ENCODE data around the gene UBR4.

The UBR4 gene

DNA sequence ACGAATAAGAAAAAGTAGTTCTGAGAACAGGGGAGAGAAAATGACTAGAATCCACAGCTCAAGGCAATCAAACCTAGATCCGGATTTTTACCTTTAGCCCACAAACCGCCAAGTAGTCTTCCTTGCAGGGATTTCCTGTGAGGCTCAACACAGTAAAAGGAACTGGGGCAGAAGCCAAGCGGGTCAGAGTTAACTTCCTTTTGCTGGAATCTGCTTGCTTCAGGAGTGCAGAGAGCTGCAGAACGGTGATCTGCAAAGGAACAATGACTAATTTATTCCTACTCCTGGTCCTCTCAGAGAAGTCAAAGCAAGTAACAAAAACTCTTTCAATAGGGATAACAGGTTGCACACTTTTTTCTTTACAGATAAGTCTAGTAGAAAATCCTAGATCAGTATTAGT, 53.4 kb downstream of the UBR4 start:
- H3K4me2 ChIP-seq (ENCODE audit: insufficient read depth, low read length, poor library complexity, severe bottlenecking), result no peak overlapping the region
- no peaks in the 10 kb centered on the region for H3K79me1 ChIP-seq (ENCODE audit: low read depth, low read length)
- no peak overlapping the region for H2AK5ac ChIP-seq (ENCODE audit: low read depth, low read length)
- H2BK120ac ChIP-seq (ENCODE audit: low read depth, low read length), result no peak overlapping the region
- H3K4me1 ChIP-seq (ENCODE audit: control insufficient read depth in 2 of 2, insufficient read depth in 1 of 2, low read depth in 1 of 2, low read length in 2 of 2), result no peaks in the 10 kb centered on the region
- H3K36me3 ChIP-seq (replicated peaks in 1 of 2; ENCODE audit: control insufficient read depth in 2 of 2, insufficient read depth in 2 of 2, low read length in 2 of 2), result peaks cover 70 to 100% of the 10 kb centered on the region in 2 donors
- no peak overlapping the region for H2AFZ ChIP-seq (ENCODE audit: low read length)
- H3K9me3 ChIP-seq (replicated peaks in 1 of 2; ENCODE audit: control insufficient read depth in 2 of 2, insufficient read depth in 1 of 2, low read depth in 1 of 2, low read length in 2 of 2), result no peaks in the 10 kb centered on the region
- H3K27me3 ChIP-seq (ENCODE audit: control insufficient read depth in 3 of 3, insufficient read depth in 3 of 3, low read depth in 1 of 3, low read length in 3 of 3), result no peaks in the 10 kb centered on the region
- no peak overlapping the region for H3K4ac ChIP-seq (ENCODE audit: low read length)
- no peak overlapping the region for H2BK15ac ChIP-seq (ENCODE audit: low read length)
- H3K14ac ChIP-seq (ENCODE audit: low read length), result no peak overlapping the region
- H3K18ac ChIP-seq (ENCODE audit: low read length), result no peak overlapping the region
- DNase-seq (ENCODE audit: low spot score), result no peak
- WGBS, 2 donors (ENCODE audit: extremely low coverage in 2 of 2, insufficient read length in 2 of 2, insufficient replicate concordance in 1 of 2), result no CpG with 5 or more reads among the region's 5 CpGs
- no peak overlapping the region for H3K9ac ChIP-seq (ENCODE audit: low read depth, low read length, poor library complexity)
- H2BK12ac ChIP-seq (ENCODE audit: low read length), result no peak overlapping the region
- H2BK5ac ChIP-seq (ENCODE audit: low read length), result no peak overlapping the region
- H4K8ac ChIP-seq (ENCODE audit: low read depth, low read length), result no peak overlapping the region
- H4K91ac ChIP-seq (ENCODE audit: low read depth, low read length, poor library complexity), result no peak overlapping the region
- H3K23ac ChIP-seq (ENCODE audit: low read depth, low read length, poor library complexity), result no peak overlapping the region
- H3K4me3 ChIP-seq (ENCODE audit: low read length in 2 of 2), result no peak overlapping the region
- no peak overlapping the region for H3K27ac ChIP-seq (replicated peaks; ENCODE audit: low read length)

DNA sequence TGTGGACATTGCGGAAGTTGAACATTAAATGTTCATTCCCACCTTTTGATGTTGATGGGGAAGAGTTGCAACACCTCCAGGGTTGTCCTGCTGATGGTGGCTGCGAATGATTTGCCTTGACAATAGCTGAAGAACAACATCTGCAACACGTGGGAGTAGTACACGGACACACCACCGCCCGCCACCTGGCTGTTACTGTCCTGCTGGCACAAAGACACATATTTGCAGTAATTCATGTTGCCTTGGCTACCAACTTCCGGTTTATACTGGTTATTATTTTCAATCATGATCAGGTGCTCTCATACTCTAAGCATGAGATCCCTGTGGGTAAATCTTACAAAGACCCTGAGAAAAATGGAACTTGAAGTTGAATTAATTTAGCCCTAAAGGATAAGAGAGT, 55.2 kb downstream of the UBR4 start:
- no peak overlapping the region for H3K14ac ChIP-seq (ENCODE audit: low read length)
- H3K9ac ChIP-seq (ENCODE audit: low read depth, low read length, poor library complexity), result no peak overlapping the region
- H3K23ac ChIP-seq (ENCODE audit: low read depth, low read length, poor library complexity), result no peak overlapping the region
- no peak overlapping the region for H3K4me3 ChIP-seq (ENCODE audit: low read length in 2 of 2)
- no peak overlapping the region for H2BK12ac ChIP-seq (ENCODE audit: low read length)
- no peak overlapping the region for H4K91ac ChIP-seq (ENCODE audit: low read depth, low read length, poor library complexity)
- no peak overlapping the region for H3K27ac ChIP-seq (replicated peaks; ENCODE audit: low read length)
- H3K4me2 ChIP-seq (ENCODE audit: insufficient read depth, low read length, poor library complexity, severe bottlenecking), result no peak overlapping the region
- DNase-seq (ENCODE audit: low spot score), result no peak
- H2BK5ac ChIP-seq (ENCODE audit: low read length), result no peak overlapping the region
- no peak overlapping the region for H3K18ac ChIP-seq (ENCODE audit: low read length)
- H3K9me3 ChIP-seq (replicated peaks in 1 of 2; ENCODE audit: control insufficient read depth in 2 of 2, insufficient read depth in 1 of 2, low read depth in 1 of 2, low read length in 2 of 2), result no peaks in the 10 kb centered on the region
- no peaks in the 10 kb centered on the region for H3K4me1 ChIP-seq (ENCODE audit: control insufficient read depth in 2 of 2, insufficient read depth in 1 of 2, low read depth in 1 of 2, low read length in 2 of 2)
- H2AK5ac ChIP-seq (ENCODE audit: low read depth, low read length), result no peak overlapping the region
- H3K36me3 ChIP-seq (replicated peaks in 1 of 2; ENCODE audit: control insufficient read depth in 2 of 2, insufficient read depth in 2 of 2, low read length in 2 of 2), result peaks cover 71 to 100% of the 10 kb centered on the region in 2 donors
- no peak overlapping the region for H2AFZ ChIP-seq (ENCODE audit: low read length)
- H3K4ac ChIP-seq (ENCODE audit: low read length), result no peak overlapping the region
- WGBS, 2 donors (ENCODE audit: extremely low coverage in 2 of 2, insufficient read length in 2 of 2, insufficient replicate concordance in 1 of 2), result no CpG with 5 or more reads among the region's 7 CpGs
- no peaks in the 10 kb centered on the region for H3K79me1 ChIP-seq (ENCODE audit: low read depth, low read length)
- H2BK120ac ChIP-seq (ENCODE audit: low read depth, low read length), result no peak overlapping the region
- no peak overlapping the region for H4K8ac ChIP-seq (ENCODE audit: low read depth, low read length)
- no peak overlapping the region for H2BK15ac ChIP-seq (ENCODE audit: low read length)
- H3K27me3 ChIP-seq (ENCODE audit: control insufficient read depth in 3 of 3, insufficient read depth in 3 of 3, low read depth in 1 of 3, low read length in 3 of 3), result no peaks in the 10 kb centered on the region

DNA sequence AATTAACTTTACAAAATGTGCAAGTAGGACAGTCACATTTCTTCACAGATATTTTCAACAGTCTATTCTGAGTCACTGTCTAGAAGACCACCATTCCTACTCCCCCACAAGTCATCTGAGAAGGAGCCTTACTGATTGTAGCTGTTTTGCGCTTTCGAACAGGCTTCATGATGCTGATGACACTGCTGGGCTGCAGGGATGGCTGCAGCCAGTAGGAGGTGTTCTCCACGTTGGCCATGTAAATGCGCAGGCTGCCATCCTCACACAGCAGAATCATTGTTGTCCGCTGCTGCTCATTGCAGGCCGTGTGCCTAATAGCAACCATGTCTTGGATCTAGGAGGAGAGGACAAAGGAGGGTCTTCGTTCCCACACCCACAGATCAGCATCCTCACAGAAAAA, 56.9 kb downstream of the UBR4 start:
- Histone ChIP-seq H3K4me3 (ENCODE audit: low read length in 2 of 2) (no peak overlapping the region), H2BK12ac (ENCODE audit: low read length) (no peak overlapping the region), H4K91ac (ENCODE audit: low read depth, low read length, poor library complexity) (no peak overlapping the region), H3K4me2 (ENCODE audit: insufficient read depth, low read length, poor library complexity, severe bottlenecking) (no peak overlapping the region), H3K14ac (ENCODE audit: low read length) (no peak overlapping the region), H3K9ac (ENCODE audit: low read depth, low read length, poor library complexity) (no peak overlapping the region), H2AK5ac (ENCODE audit: low read depth, low read length) (no peak overlapping the region), H3K4me1 (ENCODE audit: control insufficient read depth in 2 of 2, insufficient read depth in 1 of 2, low read depth in 1 of 2, low read length in 2 of 2) (no peaks in the 10 kb centered on the region), H3K27ac (replicated peaks; ENCODE audit: low read length) (no peak overlapping the region), H3K4ac (ENCODE audit: low read length) (no peak overlapping the region), H3K23ac (ENCODE audit: low read depth, low read length, poor library complexity) (no peak overlapping the region), H2BK15ac (ENCODE audit: low read length) (no peak overlapping the region), H3K36me3 (replicated peaks in 1 of 2; ENCODE audit: control insufficient read depth in 2 of 2, insufficient read depth in 2 of 2, low read length in 2 of 2) (peaks cover 77 to 100% of the 10 kb centered on the region in 2 donors), H3K79me1 (ENCODE audit: low read depth, low read length) (no peaks in the 10 kb centered on the region), H2AFZ (ENCODE audit: low read length) (no peak overlapping the region), H2BK120ac (ENCODE audit: low read depth, low read length) (no peak overlapping the region), H2BK5ac (ENCODE audit: low read length) (no peak overlapping the region), H3K27me3 (ENCODE audit: control insufficient read depth in 3 of 3, insufficient read depth in 3 of 3, low read depth in 1 of 3, low read length in 3 of 3) (no peaks in the 10 kb centered on the region), H3K9me3 (replicated peaks in 1 of 2; ENCODE audit: control insufficient read depth in 2 of 2, insufficient read depth in 1 of 2, low read depth in 1 of 2, low read length in 2 of 2) (no peaks in the 10 kb centered on the region), H3K18ac (ENCODE audit: low read length) (no peak overlapping the region), H4K8ac (ENCODE audit: low read depth, low read length) (no peak overlapping the region)
- no CpG with 5 or more reads among the region's 7 CpGs for WGBS, 2 donors (ENCODE audit: extremely low coverage in 2 of 2, insufficient read length in 2 of 2, insufficient replicate concordance in 1 of 2)
- no peak for DNase-seq (ENCODE audit: low spot score)

DNA sequence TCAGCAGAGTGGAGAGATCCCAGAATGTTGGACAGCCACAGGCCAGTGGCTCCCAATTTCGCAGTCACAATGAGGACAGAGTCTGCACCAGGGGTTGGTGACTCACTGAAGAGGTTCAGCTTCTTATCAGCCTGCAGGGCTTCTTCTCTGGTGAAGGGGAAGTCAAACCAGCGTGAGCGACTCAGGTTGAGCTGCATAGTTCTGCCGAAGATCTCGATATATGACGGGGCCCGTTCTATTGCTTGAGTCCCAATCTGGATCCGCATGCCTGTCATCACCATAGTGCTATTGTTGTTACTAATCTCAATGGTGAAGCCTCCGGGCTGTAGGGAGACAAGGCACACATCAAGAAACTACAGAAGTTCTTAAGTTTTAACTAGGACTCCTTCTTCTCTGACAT, 58.5 kb downstream of the UBR4 start:
- Histone ChIP-seq H3K79me1 (ENCODE audit: low read depth, low read length) (no peaks in the 10 kb centered on the region), H3K4me1 (ENCODE audit: control insufficient read depth in 2 of 2, insufficient read depth in 1 of 2, low read depth in 1 of 2, low read length in 2 of 2) (no peaks in the 10 kb centered on the region), H3K14ac (ENCODE audit: low read length) (no peak overlapping the region), H3K4ac (ENCODE audit: low read length) (no peak overlapping the region), H3K9ac (ENCODE audit: low read depth, low read length, poor library complexity) (no peak overlapping the region), H3K18ac (ENCODE audit: low read length) (no peak overlapping the region), H3K9me3 (replicated peaks in 1 of 2; ENCODE audit: control insufficient read depth in 2 of 2, insufficient read depth in 1 of 2, low read depth in 1 of 2, low read length in 2 of 2) (no peaks in the 10 kb centered on the region), H3K4me2 (ENCODE audit: insufficient read depth, low read length, poor library complexity, severe bottlenecking) (no peak overlapping the region), H3K27me3 (ENCODE audit: control insufficient read depth in 3 of 3, insufficient read depth in 3 of 3, low read depth in 1 of 3, low read length in 3 of 3) (no peaks in the 10 kb centered on the region), H3K23ac (ENCODE audit: low read depth, low read length, poor library complexity) (no peak overlapping the region), H2BK12ac (ENCODE audit: low read length) (no peak overlapping the region), H2BK15ac (ENCODE audit: low read length) (no peak overlapping the region), H4K8ac (ENCODE audit: low read depth, low read length) (no peak overlapping the region), H2BK5ac (ENCODE audit: low read length) (no peak overlapping the region), H3K27ac (replicated peaks; ENCODE audit: low read length) (no peak overlapping the region), H2BK120ac (ENCODE audit: low read depth, low read length) (no peak overlapping the region), H4K91ac (ENCODE audit: low read depth, low read length, poor library complexity) (no peak overlapping the region), H2AFZ (ENCODE audit: low read length) (no peak overlapping the region), H3K36me3 (replicated peaks in 1 of 2; ENCODE audit: control insufficient read depth in 2 of 2, insufficient read depth in 2 of 2, low read length in 2 of 2) (peaks cover 80 to 100% of the 10 kb centered on the region in 2 donors), H3K4me3 (ENCODE audit: low read length in 2 of 2) (no peak overlapping the region), H2AK5ac (ENCODE audit: low read depth, low read length) (no peak overlapping the region)
- no CpG with 5 or more reads among the region's 9 CpGs for WGBS, 2 donors (ENCODE audit: extremely low coverage in 2 of 2, insufficient read length in 2 of 2, insufficient replicate concordance in 1 of 2)
- DNase-seq (ENCODE audit: low spot score), result no peak

All from neuronal stem cell (in vitro differentiated cells).